GM19023 (cell line): ENCODE results near the gene NLGN1.

ENCODE experiments used
- ATAC-seq: cut with Tn5 transposase; IDR thresholded peaks from one replicate; pipeline ENCODE4 v1.9.1; 2021; ENCODE audit warnings: mild to moderate bottlenecking, moderate library complexity; ENCODE audit not compliant: unreplicated experiment

Gene NLGN1

GRCh38 chr3:173706630-173707029 is 309.1 kb downstream of the NLGN1 start:
- no peak for ATAC-seq

- ATAC-seq: no peak
Measured at GRCh38 chr3:173708191-173708590, 310.6 kb downstream of the NLGN1 start.

DNA sequence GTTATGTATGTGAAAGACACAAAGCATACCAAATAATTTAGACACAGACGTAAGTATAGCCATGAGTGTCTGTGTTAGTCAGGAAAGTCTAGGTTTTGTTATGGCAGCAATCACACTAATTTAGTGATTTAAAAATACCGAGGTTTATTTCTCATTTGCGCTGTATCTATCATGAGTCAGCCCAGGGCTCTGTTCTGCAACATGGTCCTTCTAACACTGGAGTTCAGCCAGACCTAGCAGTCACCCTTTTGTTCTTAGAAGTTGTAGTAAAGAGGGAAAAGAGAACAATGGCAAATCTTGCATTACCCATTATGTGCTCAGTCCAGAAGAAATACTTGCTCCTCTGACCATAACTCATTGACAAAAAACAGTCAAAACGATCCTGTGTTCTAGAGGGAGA is 311.5 kb downstream of the NLGN1 start:
- ATAC-seq: no peak

DNA sequence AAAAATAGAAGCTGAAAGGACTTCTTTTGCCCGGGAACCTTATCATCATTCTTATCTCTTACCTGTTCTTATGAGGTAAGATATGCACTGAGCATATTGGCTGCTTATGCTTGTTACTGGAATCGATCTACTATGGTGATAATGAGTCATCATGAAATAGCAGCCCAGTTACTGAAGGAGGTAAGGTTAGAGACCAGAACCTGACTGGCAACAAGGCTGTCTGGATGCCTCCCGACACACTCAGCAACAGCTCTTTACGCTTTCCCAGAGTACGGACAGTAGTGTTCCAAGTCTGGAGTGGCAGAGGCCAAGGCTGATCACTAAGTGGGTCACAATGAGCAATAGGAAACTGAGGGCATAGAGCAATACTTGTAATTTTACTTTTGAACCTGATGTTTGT is 314.1 kb downstream of the NLGN1 start:
- ATAC-seq: no peak

DNA sequence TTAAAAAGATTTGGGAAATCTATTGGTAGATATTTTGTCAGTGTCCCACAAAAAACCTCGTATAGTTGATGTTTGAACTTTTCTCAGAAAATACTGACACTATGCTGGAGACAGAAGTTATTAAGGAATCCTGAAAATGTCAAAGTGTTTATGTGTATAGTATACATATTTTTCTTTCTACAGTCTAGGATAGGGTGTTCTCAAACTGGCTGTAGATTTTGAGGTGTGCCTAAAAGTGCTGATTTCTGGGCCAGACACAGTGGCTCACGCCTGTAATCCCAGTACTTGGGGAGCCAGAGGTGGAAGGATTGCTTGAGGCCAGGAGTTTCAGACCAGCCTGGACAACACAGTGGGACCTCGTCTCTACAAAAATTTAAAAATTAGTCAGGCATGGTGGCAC is 322.0 kb downstream of the NLGN1 start:
- ATAC-seq: no peak

DNA sequence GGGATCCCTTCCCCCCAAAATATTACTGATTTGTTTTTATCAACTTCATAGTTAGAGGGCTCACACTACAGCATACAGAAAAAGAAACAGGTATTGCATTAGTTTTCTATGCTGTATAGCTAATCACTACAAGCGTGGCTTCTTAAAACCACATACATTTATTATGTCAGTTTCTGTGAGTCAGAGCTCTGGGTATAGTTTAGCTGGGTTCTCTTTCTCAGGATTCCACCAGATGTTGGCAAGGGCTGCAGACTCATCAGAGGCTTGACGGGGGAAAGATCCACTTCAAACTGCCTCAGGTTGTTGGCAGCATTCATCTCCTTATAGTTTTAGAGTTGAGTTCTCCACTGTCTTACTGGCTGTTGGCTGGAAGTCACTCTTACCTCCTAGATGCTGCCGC is 328.0 kb downstream of the NLGN1 start:
- ATAC-seq: no peak

GRCh38 chr3:173730391-173730790 is 332.8 kb downstream of the NLGN1 start:
- ATAC-seq: no peak

DNA sequence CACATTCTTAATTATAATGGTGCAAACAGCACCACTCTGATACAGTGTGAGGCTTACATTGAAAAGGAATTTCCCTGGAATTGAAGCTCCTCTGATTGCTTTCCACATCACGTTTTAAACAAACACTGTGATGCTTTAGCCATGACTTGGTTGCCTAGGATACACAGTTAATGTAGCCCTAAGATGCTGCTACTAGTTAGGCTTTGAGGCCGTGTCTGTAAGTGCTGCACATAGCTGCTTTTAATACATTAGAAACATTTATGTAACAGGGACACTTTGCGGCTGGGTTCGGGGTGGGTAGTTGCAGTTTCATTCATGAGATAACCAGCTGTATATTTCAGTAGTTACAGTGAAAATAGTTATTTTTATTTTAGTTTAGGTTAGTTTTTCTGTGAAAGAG is 334.7 kb downstream of the NLGN1 start:
- ATAC-seq: no peak

DNA sequence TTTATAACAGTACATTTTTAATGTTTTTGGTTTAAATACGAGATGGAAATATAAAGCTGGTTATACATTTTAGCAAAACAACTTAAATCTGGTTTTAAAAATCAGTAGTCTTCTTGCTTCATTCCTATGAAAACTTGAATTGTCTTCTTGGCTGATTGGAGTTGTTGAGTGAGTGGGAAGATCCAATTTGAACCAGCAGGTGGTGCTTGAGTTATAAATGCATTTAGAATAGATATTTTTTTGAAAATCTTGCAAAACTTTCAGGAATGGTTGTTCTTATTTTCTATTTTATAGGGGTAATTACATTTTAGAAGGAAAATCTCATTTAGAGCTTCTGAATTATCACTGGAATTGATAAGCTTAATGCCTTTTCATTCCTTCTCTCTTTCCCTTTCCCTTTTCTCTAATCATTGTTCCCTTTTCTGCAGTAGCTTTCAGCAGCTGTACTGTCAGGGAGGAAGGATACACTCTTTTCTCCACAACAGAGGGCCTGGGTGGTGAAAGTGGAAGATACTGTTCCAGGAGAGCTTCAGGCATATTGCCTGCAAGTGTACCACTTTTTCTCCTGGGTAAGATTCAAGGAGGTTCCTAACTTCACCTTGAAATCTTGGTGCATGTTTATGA is 335.6 kb downstream of the NLGN1 start:
- no peak for ATAC-seq

DNA sequence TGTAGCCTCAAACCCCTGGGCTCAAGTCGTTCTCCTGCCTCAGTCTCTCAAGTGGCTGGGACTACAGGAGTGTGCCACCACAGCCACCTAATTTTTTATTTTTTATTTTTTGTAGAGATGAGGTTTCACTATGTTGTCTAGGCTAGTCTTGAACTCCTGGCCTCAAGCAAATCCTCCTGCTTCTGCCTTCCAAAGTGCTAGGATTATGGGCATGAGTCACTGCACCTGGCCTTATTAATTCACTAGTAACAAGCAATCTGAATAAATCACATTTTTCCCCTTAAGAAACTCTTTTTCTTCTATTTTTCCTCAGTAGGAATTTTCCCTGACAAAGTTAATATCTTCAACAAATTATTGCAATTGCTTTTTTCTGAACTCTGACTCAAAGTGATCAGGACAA is 336.9 kb downstream of the NLGN1 start:
- no peak for ATAC-seq

DNA sequence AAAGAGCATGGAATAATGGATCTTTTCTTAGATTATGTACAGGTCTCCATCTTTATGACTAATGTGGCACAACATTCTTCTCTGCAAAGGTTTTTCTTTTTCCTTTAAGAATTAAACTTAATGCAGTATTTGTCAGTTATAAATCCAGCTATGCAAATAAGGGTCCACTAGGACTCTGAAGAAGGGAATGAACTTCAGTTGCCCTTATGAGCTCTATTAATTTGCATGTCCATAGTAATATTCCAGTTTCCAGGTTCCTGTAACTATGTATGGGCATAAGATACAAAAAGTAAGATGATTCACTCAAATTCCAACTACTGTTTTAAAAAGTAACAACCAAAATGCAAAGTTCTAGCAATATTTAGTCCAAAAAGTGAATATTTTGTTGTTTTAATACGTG is 337.4 kb downstream of the NLGN1 start:
- ATAC-seq: no peak

- ATAC-seq: no peak
Measured at GRCh38 chr3:173735841-173736240, 338.3 kb downstream of the NLGN1 start.

- no peak for ATAC-seq
Measured at GRCh38 chr3:173737167-173737808, 339.7 kb downstream of the NLGN1 start.

DNA sequence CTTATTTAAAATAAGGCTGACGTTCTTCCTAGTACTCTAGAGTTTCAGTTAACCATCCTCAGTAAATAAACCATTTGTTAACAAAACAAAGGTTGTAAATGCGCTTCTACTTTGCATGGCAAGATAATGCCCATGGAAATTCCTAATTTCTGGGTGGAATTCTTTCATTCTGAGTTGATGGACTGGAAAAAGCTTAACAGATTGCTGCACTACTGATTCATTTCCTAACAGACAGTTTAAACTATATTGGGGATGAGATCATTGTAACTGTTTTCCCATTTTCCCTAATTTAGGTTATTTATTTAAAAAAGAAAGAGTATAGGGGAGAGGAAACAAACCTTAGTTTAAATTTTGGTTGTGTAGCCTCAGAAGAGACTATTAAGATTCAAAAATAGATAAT is 342.2 kb downstream of the NLGN1 start:
- no peak for ATAC-seq

- ATAC-seq: no peak
Measured at GRCh38 chr3:173742491-173742890, 344.9 kb downstream of the NLGN1 start.

- no peak for ATAC-seq
Measured at GRCh38 chr3:173743111-173743510, 345.6 kb downstream of the NLGN1 start.

DNA sequence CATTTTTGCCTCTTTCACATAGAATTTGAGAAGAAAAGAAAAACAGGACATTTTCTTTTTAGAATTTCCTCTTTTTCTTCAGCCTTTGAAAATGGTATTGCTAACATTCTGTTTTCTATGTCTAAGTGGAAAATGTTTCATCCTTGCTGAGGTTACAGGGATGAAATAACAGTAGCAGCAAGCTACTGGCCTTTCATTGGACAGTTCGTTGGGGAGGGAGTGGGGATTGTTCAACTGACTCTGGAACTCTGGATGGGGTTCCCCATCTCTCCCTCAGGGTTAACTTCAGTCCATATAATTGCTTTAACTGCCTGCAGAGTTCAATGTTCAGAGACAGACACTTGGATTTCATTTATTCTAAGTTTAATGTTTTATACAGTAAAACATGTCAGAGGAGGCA is 346.0 kb downstream of the NLGN1 start:
- no peak for ATAC-seq

- ATAC-seq: no peak
Measured at GRCh38 chr3:173744479-173744878, 346.9 kb downstream of the NLGN1 start.

DNA sequence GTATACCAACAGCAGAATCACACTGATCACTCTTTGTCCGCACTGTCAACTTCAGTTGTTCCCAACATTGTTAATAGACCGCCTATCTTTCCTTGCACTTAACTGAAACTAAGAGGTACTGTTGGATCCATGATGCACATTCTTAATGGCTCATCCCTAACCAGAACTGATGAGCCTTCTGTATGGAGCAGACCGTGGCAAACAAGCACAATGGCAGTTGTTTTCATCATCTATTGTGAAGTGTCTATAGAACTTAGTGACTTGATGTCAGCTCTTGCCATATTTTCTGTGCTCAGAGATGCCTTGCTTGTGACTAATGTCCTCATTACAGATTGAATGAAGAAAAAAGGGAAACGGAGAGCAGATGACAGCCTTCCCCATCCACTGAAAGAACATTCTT is 347.4 kb downstream of the NLGN1 start:
- no peak for ATAC-seq

DNA sequence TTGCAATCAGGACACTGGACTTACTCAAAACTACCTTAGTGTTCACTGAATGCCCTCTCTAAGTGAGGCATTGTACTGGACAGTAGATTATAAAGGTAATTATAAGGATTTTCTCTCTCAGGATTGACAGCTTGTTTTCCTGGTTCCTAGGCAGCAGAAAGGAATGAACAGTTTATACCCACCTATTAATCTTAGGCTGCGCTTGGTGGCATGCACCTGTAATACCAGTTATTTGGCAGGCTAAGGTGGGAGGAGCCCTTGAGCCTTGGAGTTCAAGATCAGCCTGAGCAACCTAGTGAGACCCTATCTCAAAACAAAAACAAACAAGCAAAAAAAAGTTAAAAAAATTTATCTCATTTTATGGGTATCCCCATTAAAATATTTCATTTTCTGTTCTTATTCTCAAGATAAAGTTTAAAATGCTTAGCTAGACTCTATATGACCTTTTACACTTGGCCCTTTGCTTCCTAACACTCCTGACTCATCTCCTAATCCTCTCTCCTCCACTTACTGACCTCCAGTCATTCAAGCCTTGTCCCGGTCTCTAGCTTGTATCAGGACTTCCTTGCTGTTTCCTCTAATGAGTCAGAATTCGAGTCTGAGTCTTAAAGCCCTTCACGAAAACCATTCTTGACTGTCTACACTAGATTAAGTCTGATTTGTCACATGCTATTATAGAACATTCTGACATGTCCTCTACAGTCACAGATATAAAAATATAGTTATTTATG is 348.6 kb downstream of the NLGN1 start:
- no peak for ATAC-seq

DNA sequence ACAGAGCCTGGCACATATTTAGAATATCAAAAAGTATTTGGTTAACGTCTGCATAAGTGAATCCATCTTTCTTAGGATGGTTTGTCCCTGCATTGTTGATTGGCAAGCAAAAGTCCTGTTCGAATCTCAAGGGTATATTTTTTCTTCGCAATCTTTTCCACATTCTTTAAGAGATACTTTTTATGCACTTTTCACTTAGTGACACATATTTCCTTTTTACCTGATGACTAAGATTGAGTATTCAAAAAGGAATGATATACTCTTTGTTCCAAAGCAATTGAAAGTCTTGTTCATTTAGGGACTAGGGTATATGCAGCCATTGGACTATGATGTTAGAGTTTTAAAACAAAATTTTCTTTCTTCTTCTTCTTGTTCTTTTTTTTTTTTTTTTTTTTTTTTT is 349.9 kb downstream of the NLGN1 start:
- no peak for ATAC-seq

DNA sequence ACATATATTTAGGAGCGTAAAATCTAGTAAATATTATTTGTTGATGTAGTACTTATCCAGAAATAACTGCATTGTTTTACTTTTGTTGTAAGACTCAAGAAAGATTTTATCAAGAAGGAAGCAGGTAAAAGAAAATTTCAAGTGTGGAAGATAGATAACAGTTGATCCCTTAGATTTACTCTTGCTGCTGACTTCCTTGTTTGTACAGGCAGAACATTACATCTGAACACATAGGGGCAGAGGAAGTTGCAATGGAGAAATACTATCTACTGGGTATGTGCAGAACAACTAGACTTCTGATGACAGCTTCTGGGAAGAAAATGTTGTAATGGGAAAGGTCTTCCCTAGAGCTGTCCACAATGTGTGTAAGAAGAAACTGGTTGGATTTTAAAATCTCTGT is 350.6 kb downstream of the NLGN1 start:
- ATAC-seq: no peak
